HepG2 (cell line): Measurements from ENCODE around the gene PPP1R8. TPM values are rescaled to one million over a fixed set of nuclear protein-coding genes. Genes with fewer than 3 reads are reported as not detected.

ENCODE experiments used
- ADNP ChIP-seq: sonication (generic); formaldehyde crosslinking; IDR thresholded peaks from 2 replicates; pipeline ENCODE4 v1.4.0; 2020; ENCODE audit warnings: missing genetic modification reagents
- ARNTL ChIP-seq: sonication (generic); formaldehyde crosslinking; IDR thresholded peaks from 2 replicates; pipeline ENCODE4 v1.4.0; 2020; ENCODE audit warnings: mild to moderate bottlenecking, missing genetic modification reagents
- DPF2 ChIP-seq: sonication (generic); formaldehyde crosslinking; IDR thresholded peaks from 2 replicates; pipeline ENCODE4 v1.4.0; 2020; ENCODE audit warnings: mild to moderate bottlenecking, low read depth, missing genetic modification reagents, borderline replicate concordance
- ELF3 ChIP-seq: IDR thresholded peaks from 2 replicates; pipeline ENCODE4 v1.6.1; 2016; ENCODE audit warnings: missing genetic modification reagents, missing compliant biosample characterization
- FOXA3 ChIP-seq: IDR thresholded peaks from 2 replicates; pipeline ENCODE4 v1.6.1; 2016; ENCODE audit warnings: missing genetic modification reagents, missing compliant biosample characterization
- FOXK2 ChIP-seq: fragments of 450-650 bp; IDR thresholded peaks from 2 replicates; pipeline ENCODE4 v1.6.1; 2016
- FUBP1 ChIP-seq: sonication (generic); formaldehyde crosslinking; IDR thresholded peaks from 2 replicates; pipeline ENCODE4 v1.5.1; 2020; ENCODE audit warnings: missing genetic modification reagents, mild to moderate bottlenecking, borderline replicate concordance
- HDAC2 ChIP-seq: sonication (generic); formaldehyde crosslinking; IDR thresholded peaks from 2 replicates; pipeline ENCODE4 v1.4.0; 2020; ENCODE audit warnings: missing genetic modification reagents
- HIVEP1 ChIP-seq: sonication (generic); formaldehyde crosslinking; IDR thresholded peaks from 2 replicates; pipeline ENCODE4 v1.4.0; 2020; ENCODE audit warnings: mild to moderate bottlenecking, missing genetic modification reagents
- KDM6A ChIP-seq: IDR thresholded peaks from 2 replicates; pipeline ENCODE4 v1.6.1; 2016; ENCODE audit warnings: low read depth
- MED1 ChIP-seq: sonication (generic); formaldehyde crosslinking; IDR thresholded peaks from 2 replicates; pipeline ENCODE4 v1.4.0; 2020; ENCODE audit warnings: missing genetic modification reagents
- ZBTB3 ChIP-seq: sonication (generic); formaldehyde crosslinking; IDR thresholded peaks from 2 replicates; pipeline ENCODE4 v1.4.0; 2020; ENCODE audit warnings: low read depth, mild to moderate bottlenecking, moderate library complexity, missing genetic modification reagents, borderline replicate concordance
- ZMYM4 ChIP-seq: sonication (generic); formaldehyde crosslinking; IDR thresholded peaks from 2 replicates; pipeline ENCODE4 v1.8.1; 2023; ENCODE audit warnings: mild to moderate bottlenecking, missing genetic modification reagents
- ZNF17 ChIP-seq: sonication (generic); formaldehyde crosslinking; IDR thresholded peaks from 2 replicates; pipeline ENCODE4 v1.5.0; 2020; ENCODE audit warnings: mild to moderate bottlenecking, missing genetic modification reagents
- ZNF230 ChIP-seq: sonication (generic); formaldehyde crosslinking; IDR thresholded peaks from 2 replicates; pipeline ENCODE4 v1.4.0; 2020; ENCODE audit warnings: mild to moderate bottlenecking, missing genetic modification reagents
- ZNF256 ChIP-seq: sonication (generic); formaldehyde crosslinking; conservative IDR thresholded peaks from 2 replicates; pipeline ENCODE4 v1.4.0; 2020; ENCODE audit warnings: missing genetic modification reagents
- ZNF782 ChIP-seq: sonication (generic); formaldehyde crosslinking; IDR thresholded peaks from 2 replicates; pipeline ENCODE4 v1.4.0; 2020; ENCODE audit warnings: missing genetic modification reagents, mild to moderate bottlenecking, borderline replicate concordance
- polyA plus RNA-seq, 8 experiments: library from polyadenylated mRNA; depleted of rRNA in 3 of 8; stranded (reverse) in 7 of 8; unstranded in 1 of 8; fragments of >200 nt; fragmentation: Illumina TruSeq in 4 of 8; extraction: Trizol in 4 of 8; gene quantifications; 2 replicates each; pipeline versions ENCODE4 v1.2.1 to v1.2.3, GENCODE V29; 2011 to 2016; ENCODE audit warnings: low read depth in 4 of 8, missing spikeins in 1 of 8, mixed read lengths in 1 of 8; ENCODE audit not compliant: insufficient read depth in 1 of 8
- total RNA-seq, 5 experiments: library from RNA; depleted of rRNA; stranded (reverse); fragments of >200 nt; fragmentation: Illumina TruSeq; extraction: Trizol; gene quantifications; 2 replicates each; pipeline ENCODE4 v1.2.3, GENCODE V29; 2016; ENCODE audit warnings: low read depth in 1 of 5
- TF ChIP-seq, protein P1 (sequence below): IDR thresholded peaks from 2 replicates; pipeline ENCODE4 v1.6.1; 2012; ENCODE audit warnings: inconsistent platforms
- TF ChIP-seq, protein P2 (sequence below): IDR thresholded peaks from 2 replicates; pipeline ENCODE4 v1.6.1; 2016; ENCODE audit warnings: mild to moderate bottlenecking
- TF ChIP-seq, protein P3 (sequence below): sonication (generic); formaldehyde crosslinking; IDR thresholded peaks from 2 replicates; pipeline ENCODE4 v1.5.0; 2020; ENCODE audit warnings: mild to moderate bottlenecking, missing genetic modification reagents, borderline replicate concordance
- TF ChIP-seq, protein P4 (sequence below): IDR thresholded peaks from 2 replicates; pipeline ENCODE4 v1.4.0; 2020; ENCODE audit warnings: mild to moderate bottlenecking, missing genetic modification reagents

The PPP1R8 gene
- total and polyA plus RNA-seq, 2 of the 13 experiments (the other 11 are each of a cell fraction or from before 2014, with no cell fraction given), result 38.3 to 62.2 TPM

DNA sequence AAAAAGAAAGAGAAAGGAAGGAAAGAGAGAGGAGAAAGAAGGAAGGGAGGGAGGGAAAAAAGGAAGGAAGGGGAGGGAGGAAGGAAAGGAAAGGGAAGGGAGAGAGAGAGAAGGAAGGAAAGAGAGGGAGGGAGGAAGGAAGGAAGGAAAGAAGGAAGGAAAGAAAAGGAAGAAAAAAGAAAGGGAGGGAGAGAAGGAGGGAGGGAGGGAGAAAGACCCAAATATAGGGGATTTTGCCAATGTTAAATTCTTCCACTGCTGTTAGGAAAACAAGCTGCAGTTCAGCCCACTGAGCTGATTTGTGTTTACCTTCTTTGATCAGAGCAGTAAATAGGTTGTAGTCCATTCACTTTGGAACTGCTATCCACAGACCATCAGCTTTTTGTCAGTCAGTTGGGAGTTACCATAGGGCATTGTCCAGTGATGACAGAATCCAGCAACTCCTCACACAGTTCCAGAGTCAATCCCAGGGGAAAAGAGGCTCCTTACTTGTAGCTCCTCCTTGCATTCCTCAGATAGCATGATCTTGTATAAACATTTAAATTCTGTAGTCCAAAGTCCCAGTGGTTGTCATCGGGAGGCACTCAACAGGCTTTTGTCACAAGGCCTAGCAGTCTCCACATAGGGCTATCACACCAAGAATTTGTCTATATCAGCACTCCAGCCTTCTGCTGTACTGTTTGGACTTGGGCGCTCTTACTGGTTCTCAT lies 13.5 kb upstream of the PPP1R8 start (continued):
- TF ChIP-seq ELF3 (CRISPR knock-in tag), result peak; percentile 11
- TF ChIP-seq ARNTL (CRISPR knock-in tag), result 0 out of 2 replicates have a peak, but pooled peaks have one; percentile 58
- TF ChIP-seq ZNF782, result no peak; the same call in 1 of the 2 replicates
- TF ChIP-seq ZBTB3 (CRISPR knock-in tag), result no peak
- no peak for TF ChIP-seq ADNP
- TF ChIP-seq HIVEP1 (CRISPR knock-in tag), result no peak
- TF ChIP-seq FUBP1 (CRISPR knock-in tag), result no peak
- peak; percentile 83 for TF ChIP-seq FOXK2
- peak; percentile 31; the same call in 1 of the 2 replicates for TF ChIP-seq DPF2
- TF ChIP-seq ZNF17 (CRISPR knock-in tag), result no peak
- TF ChIP-seq, protein P1, sequence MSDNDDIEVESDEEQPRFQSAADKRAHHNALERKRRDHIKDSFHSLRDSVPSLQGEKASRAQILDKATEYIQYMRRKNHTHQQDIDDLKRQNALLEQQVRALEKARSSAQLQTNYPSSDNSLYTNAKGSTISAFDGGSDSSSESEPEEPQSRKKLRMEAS, result peak; percentile 16; the same call in 1 of the 2 replicates
- TF ChIP-seq, protein P2, sequence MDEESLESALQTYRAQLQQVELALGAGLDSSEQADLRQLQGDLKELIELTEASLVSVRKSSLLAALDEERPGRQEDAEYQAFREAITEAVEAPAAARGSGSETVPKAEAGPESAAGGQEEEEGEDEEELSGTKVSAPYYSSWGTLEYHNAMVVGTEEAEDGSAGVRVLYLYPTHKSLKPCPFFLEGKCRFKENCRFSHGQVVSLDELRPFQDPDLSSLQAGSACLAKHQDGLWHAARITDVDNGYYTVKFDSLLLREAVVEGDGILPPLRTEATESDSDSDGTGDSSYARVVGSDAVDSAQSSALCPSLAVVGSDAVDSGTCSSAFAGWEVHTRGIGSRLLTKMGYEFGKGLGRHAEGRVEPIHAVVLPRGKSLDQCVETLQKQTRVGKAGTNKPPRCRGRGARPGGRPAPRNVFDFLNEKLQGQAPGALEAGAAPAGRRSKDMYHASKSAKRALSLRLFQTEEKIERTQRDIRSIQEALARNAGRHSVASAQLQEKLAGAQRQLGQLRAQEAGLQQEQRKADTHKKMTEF, result peak; percentile 58; the same call in 1 of the 2 replicates
- peak; percentile 55; the same call in 1 of the 2 replicates for TF ChIP-seq KDM6A (CRISPR knock-in tag)
- TF ChIP-seq ZNF256 (CRISPR knock-in tag), result no peak
- peak; percentile 74 for TF ChIP-seq MED1
- TF ChIP-seq ZNF230 (CRISPR knock-in tag), result 0 out of 2 replicates have a peak, but pooled peaks have one; percentile 30
- peak; percentile 50 for TF ChIP-seq HDAC2 (CRISPR knock-in tag)
- TF ChIP-seq, protein P3, sequence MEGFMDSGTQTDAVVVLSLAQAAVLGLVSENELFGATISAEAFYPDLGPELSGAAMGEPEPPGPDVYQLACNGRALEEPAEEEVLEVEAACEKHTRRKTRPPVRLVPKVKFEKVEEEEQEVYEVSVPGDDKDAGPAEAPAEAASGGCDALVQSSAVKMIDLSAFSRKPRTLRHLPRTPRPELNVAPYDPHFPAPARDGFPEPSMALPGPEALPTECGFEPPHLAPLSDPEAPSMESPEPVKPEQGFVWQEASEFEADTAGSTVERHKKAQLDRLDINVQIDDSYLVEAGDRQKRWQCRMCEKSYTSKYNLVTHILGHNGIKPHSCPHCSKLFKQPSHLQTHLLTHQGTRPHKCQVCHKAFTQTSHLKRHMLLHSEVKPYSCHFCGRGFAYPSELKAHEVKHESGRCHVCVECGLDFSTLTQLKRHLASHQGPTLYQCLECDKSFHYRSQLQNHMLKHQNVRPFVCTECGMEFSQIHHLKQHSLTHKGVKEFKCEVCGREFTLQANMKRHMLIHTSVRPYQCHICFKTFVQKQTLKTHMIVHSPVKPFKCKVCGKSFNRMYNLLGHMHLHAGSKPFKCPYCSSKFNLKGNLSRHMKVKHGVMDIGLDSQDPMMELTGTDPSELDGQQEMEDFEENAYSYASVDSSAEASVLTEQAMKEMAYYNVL (CRISPR knock-in tag), result peak; percentile 89
- TF ChIP-seq ZMYM4, result peak; percentile 57
- TF ChIP-seq FOXA3 (CRISPR knock-in tag), result peak; percentile 77
- TF ChIP-seq, protein P4, sequence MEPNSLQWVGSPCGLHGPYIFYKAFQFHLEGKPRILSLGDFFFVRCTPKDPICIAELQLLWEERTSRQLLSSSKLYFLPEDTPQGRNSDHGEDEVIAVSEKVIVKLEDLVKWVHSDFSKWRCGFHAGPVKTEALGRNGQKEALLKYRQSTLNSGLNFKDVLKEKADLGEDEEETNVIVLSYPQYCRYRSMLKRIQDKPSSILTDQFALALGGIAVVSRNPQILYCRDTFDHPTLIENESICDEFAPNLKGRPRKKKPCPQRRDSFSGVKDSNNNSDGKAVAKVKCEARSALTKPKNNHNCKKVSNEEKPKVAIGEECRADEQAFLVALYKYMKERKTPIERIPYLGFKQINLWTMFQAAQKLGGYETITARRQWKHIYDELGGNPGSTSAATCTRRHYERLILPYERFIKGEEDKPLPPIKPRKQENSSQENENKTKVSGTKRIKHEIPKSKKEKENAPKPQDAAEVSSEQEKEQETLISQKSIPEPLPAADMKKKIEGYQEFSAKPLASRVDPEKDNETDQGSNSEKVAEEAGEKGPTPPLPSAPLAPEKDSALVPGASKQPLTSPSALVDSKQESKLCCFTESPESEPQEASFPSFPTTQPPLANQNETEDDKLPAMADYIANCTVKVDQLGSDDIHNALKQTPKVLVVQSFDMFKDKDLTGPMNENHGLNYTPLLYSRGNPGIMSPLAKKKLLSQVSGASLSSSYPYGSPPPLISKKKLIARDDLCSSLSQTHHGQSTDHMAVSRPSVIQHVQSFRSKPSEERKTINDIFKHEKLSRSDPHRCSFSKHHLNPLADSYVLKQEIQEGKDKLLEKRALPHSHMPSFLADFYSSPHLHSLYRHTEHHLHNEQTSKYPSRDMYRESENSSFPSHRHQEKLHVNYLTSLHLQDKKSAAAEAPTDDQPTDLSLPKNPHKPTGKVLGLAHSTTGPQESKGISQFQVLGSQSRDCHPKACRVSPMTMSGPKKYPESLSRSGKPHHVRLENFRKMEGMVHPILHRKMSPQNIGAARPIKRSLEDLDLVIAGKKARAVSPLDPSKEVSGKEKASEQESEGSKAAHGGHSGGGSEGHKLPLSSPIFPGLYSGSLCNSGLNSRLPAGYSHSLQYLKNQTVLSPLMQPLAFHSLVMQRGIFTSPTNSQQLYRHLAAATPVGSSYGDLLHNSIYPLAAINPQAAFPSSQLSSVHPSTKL, result peak; percentile 87
